K562 (cell line): Measurements from ENCODE around the gene ALPP. TPM values are rescaled to one million over a fixed set of nuclear protein-coding genes. Genes with fewer than 3 reads are reported as not detected.
"Not testable (repeated sequence)": the region's sequence is repeated elsewhere in the genome, so short reads cannot be mapped to it uniquely, and the experiment has no call there.

Experiments used
- ATAC-seq: fragments of 200-7000 bp; cut with Tn5 transposase; 3 replicates; pipeline ENCODE4 v1.9.1; 2020; ENCODE audit warnings: moderate library complexity
- BruUV-seq: library from RNA; stranded (reverse); fragments of 400-500 nt; replicated peaks from 2 replicates; lab custom pipeline; 2021; lab: Mats Ljungman, UMichigan
- CTCF ChIA-PET: fragments of 300-600 bp; formaldehyde crosslinking; extraction: SDS; loops from one replicate; lab custom pipeline; 2021; ENCODE audit warnings: low intra/inter-chr PET ratio; lab: Yijun Ruan, JAX
- POLR2A ChIA-PET: fragments of 300-600, 350-650 bp; sonication (Branson Sonifier 250); formaldehyde crosslinking; extraction: SDS; loops from one replicate; lab custom pipeline; 2021; ENCODE audit warnings: antibody characterized with exemption, inconsistent platforms; lab: Yijun Ruan, JAX
- DNase-seq, 4 experiments: peaks; one replicate each; pipeline versions ENCODE4 v3.0.0 to v3.0.0-alpha.2; 2011 to 2018; ENCODE audit warnings: low spot score in 3 of 4, mixed read lengths in 3 of 4; ENCODE audit errors: extremely low read depth in 1 of 4
- FAIRE-seq: peaks from 2 replicates; lab custom pipeline; 2011; peaks lifted over from hg19 to GRCh38; lab: Jason Lieb, UNC
- H2AFZ ChIP-seq: 2 replicates; pipeline ENCODE4 v1.6.0; 2011; ENCODE audit warnings: low read depth, low read length, control low read depth, inconsistent platforms
- H3K27ac ChIP-seq: fragments of 200-600 bp; 3 replicates; pipeline ENCODE4 v1.8.0; 2011; ENCODE audit warnings: low read depth, mild to moderate bottlenecking, control low read depth, inconsistent platforms, low read length, moderate library complexity, mixed read lengths; ENCODE audit errors: extremely low read depth
- H3K27me3 ChIP-seq, 2 experiments: fragments of 300-600 bp in 1 of 2; 2 replicates in 1 of 2; 3 replicates in 1 of 2; pipeline versions ENCODE4 v1.6.0 to v1.8.0; 2011; ENCODE audit warnings: inconsistent platforms in 2 of 2, low read length in 2 of 2, mild to moderate bottlenecking in 1 of 2, mixed read lengths in 1 of 2, moderate library complexity in 1 of 2; ENCODE audit not compliant: control insufficient read depth in 2 of 2, insufficient read depth in 2 of 2
- H3K36me3 ChIP-seq: fragments of 300-600 bp; 3 replicates; pipeline ENCODE4 v1.8.0; 2011; ENCODE audit warnings: mild to moderate bottlenecking, low read length, inconsistent platforms; ENCODE audit not compliant: control insufficient read depth, insufficient read depth
- H3K4me1 ChIP-seq, 2 experiments: fragments of 200-600 bp in 1 of 2; replicated peaks in 1 of 2; 2 replicates in 1 of 2; 3 replicates in 1 of 2; pipeline versions ENCODE4 v1.5.1 to v1.8.0; 2011; ENCODE audit warnings: inconsistent platforms in 2 of 2, low read length in 2 of 2, mild to moderate bottlenecking in 1 of 2, mixed read lengths in 1 of 2, moderate library complexity in 1 of 2; ENCODE audit not compliant: control insufficient read depth in 2 of 2, insufficient read depth in 2 of 2
- H3K4me2 ChIP-seq: 2 replicates; pipeline ENCODE4 v1.6.1; 2011; ENCODE audit warnings: low read length, control low read depth, inconsistent platforms, mixed read lengths; ENCODE audit not compliant: insufficient read depth
- H3K4me3 ChIP-seq: fragments of 200-600 bp; sonication (generic), shearing (Covaris generic); 2 replicates; pipeline ENCODE4 v1.5.1; 2016; ENCODE audit warnings: control low read depth, inconsistent platforms
- H3K79me2 ChIP-seq: fragments of 200-600 bp; 3 replicates; pipeline ENCODE4 v1.8.0; 2011; ENCODE audit warnings: low read length, inconsistent platforms; ENCODE audit not compliant: control insufficient read depth, insufficient read depth
- H3K9ac ChIP-seq, 2 experiments: 2 replicates each; pipeline versions ENCODE4 v1.6.0 to v1.6.1; 2011; ENCODE audit warnings: low read depth in 2 of 2, low read length in 2 of 2, control low read depth in 1 of 2, inconsistent platforms in 1 of 2, mild to moderate bottlenecking in 1 of 2, mixed read lengths in 1 of 2; ENCODE audit not compliant: insufficient read depth in 1 of 2
- H3K9me1 ChIP-seq: one replicate; pipeline ENCODE4 v1.6.0; 2011; ENCODE audit warnings: inconsistent platforms, mild to moderate bottlenecking, low read length, moderate library complexity; ENCODE audit not compliant: control insufficient read depth, insufficient read depth
- H3K9me3 ChIP-seq: replicated peaks from 2 replicates; pipeline ENCODE4 v1.5.1; 2011; ENCODE audit warnings: low read depth, low read length, inconsistent platforms; ENCODE audit not compliant: control insufficient read depth, insufficient read depth
- H4K20me1 ChIP-seq: replicated peaks from 2 replicates; pipeline ENCODE4 v1.6.1; 2011; ENCODE audit warnings: low read length, inconsistent platforms, mixed read lengths; ENCODE audit not compliant: control insufficient read depth, insufficient read depth
- WGBS: fragments of 100-300 bp; shearing (Covaris generic); methylation state at CpG from one replicate; pipeline ENCODE4 v1.1.6; 2016; ENCODE audit warnings: low coverage, mixed read lengths; ENCODE audit not compliant: insufficient coverage; ENCODE audit errors: missing lambda C conversion rate; 5-methylcytosine and 5-hydroxymethylcytosine counted together
- in situ Hi-C: fragments of 300-500 bp; cut with MboI; formaldehyde crosslinking; loops from 4 replicates; pipeline ENCODE4 v1.15.0; 2018; ENCODE audit warnings: inconsistent platforms, mixed read lengths
- intact Hi-C: fragments of 100-400 bp; cut with micrococcal nuclease; formaldehyde crosslinking; loops from 2 replicates; pipeline ENCODE4 v1.14.2; 2022
- polyA plus RNA-seq, 8 experiments: library from polyadenylated mRNA; depleted of rRNA in 4 of 8; stranded (reverse) in 5 of 8; unstranded in 3 of 8; fragments of >200 nt; fragmentation: Nextera tagmentation in 2 of 8; fragmentation: Illumina TruSeq in 1 of 8; extraction: Ambion mirVana in 2 of 8; extraction: Trizol in 1 of 8; gene quantifications; 2 replicates each; pipeline versions ENCODE4 v1.2.1 to v1.2.3, GENCODE V29; 2011 to 2014; ENCODE audit warnings: inconsistent platforms in 1 of 8, missing spikeins in 1 of 8
- total RNA-seq, 7 experiments: library from RNA; depleted of rRNA in 6 of 7; stranded (reverse); fragments of >200 nt in 6 of 7; fragmentation: Illumina TruSeq in 2 of 7; extraction: Trizol in 2 of 7; gene quantifications; 2 replicates each; pipeline versions ENCODE4 v1.2.1 to v1.2.3, GENCODE V29; 2011 to 2021; ENCODE audit warnings: low replicate concordance in 1 of 7

Gene ALPP
- total and polyA plus RNA-seq, 9 of the 15 experiments (the other 6 are each of a cell fraction or from before 2014, with no cell fraction given), result 0.03 TPM; not detected in 8

GRCh38 chr2:232422996-232423395 lies 44.4 kb downstream of the ALPP start:
- H3K4me3 ChIP-seq, H3K4me1 ChIP-seq, BruUV-seq, ATAC-seq, DNase-seq, H3K27ac ChIP-seq, H4K20me1 ChIP-seq, H3K36me3 ChIP-seq, FAIRE-seq, CTCF ChIA-PET, H3K4me2 ChIP-seq, in situ Hi-C loops, POLR2A ChIA-PET, H3K9ac ChIP-seq, H2AFZ ChIP-seq, H3K9me3 ChIP-seq, H3K79me2 ChIP-seq, intact Hi-C loops, H3K9me1 ChIP-seq: not testable (repeated sequence)
- WGBS, result 3% methylated on average over 3 of the region's 3 CpGs
- H3K27me3 ChIP-seq, result peaks cover 0 to 17% of the 10 kb centered on the region in 2 experiments; a peak in 3 of 5 replicates

GRCh38 chr2:232423407-232423806 lies 44.9 kb downstream of the ALPP start:
- H3K9me1 ChIP-seq, H3K4me3 ChIP-seq, in situ Hi-C loops, H3K79me2 ChIP-seq, H3K36me3 ChIP-seq, H3K27ac ChIP-seq, CTCF ChIA-PET, H3K9ac ChIP-seq, H4K20me1 ChIP-seq, ATAC-seq, BruUV-seq, H3K4me1 ChIP-seq, H2AFZ ChIP-seq, POLR2A ChIA-PET, FAIRE-seq, H3K9me3 ChIP-seq, H3K4me2 ChIP-seq, DNase-seq, intact Hi-C loops: not testable (repeated sequence)
- H3K27me3 ChIP-seq, result peaks cover 0 to 13% of the 10 kb centered on the region in 2 experiments; a peak in 3 of 5 replicates
- WGBS, result 0% methylated on average over 4 of the region's 7 CpGs
